ENCODE results near the gene RAB3IP.
"Not testable (repeated sequence)": the region's sequence is repeated elsewhere in the genome, so short reads cannot be mapped to it uniquely, and the experiment has no call there.

Gene RAB3IP

GRCh38 chr12:69756088-69756755, 17.6 kb downstream of the RAB3IP start:
- DNase-seq, result no peak

DNA sequence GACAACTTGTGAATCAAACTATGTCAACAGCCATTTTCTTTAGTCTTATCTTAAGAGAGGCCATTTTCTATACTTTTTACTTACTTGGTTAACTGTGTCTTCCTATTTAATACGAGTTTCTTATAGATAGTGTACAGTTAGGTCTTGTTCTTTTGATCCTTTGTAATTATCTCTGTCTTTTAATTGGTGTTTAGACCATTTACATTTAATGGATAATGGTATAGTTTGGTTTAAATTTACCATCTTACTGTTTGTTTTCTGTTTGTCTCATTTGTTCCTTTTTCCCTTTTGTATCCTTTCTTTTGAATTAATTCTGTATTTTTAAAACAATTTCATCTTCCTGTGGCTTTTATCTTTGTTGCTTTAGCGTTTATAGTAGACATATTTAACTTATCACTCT, 19.4 kb downstream of the RAB3IP start:
- DNase-seq, result no peak

- DNase-seq, result not testable (repeated sequence)
Measured at GRCh38 chr12:69759581-69759980, 20.9 kb downstream of the RAB3IP start.

DNA sequence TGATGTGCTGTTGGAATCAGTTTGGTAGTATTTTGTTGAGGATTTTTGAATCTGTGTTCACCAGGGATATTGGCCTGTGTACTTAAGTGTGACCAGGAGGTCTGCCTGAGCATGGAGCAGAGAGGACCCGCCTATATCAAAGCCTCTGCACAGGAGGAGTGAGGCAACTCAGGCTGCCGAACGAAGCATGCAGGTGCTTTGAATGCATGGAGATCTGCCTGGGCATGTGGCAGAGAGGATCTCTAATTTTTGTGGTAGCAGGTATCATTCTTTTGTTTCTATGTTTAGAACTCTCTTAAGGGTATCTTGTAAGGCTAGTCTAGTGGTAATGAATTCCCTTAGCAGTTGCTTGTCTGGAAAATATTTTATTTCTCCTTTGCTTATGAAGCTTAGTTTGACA, 26.9 kb downstream of the RAB3IP start:
- no peak for DNase-seq

DNA sequence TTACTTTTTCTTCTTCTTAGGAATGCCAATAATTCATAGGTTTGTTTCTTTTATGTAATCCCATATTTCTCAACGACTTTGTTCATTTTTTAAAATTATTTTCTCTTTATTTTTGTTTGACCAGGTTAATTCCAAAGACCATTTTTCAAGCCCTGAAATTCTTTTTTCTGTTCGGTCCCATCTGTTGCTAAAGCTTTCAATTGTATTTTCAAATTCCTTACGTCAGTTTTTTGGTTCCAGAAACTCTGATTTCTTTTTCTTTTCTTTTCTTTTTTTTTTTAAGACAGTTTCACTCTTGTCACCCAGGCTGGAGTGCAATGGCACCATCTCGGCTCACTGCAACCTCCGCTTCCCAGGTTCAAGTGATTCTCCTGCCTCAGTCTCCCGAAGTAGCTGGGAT, 27.6 kb downstream of the RAB3IP start:
- DNase-seq, result no peak

DNA sequence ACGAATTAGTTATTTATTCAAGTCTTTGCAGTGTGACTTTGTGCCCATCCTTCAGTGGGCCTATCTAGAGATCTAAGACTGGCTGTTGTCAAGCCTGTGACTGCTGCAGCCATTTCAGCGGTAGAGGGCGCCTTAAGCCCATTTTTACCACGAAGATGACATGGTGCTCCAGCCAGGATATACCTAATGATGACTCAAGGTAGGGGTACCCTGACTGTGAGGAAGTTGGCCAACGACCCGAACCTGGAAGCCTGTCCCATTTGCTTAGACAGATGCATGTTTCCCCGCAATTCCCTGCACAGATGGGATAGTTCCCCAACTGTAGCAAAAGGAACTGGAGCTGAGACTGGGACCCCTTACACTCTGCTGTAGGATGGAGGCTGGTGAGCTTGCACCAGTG, 41.3 kb downstream of the RAB3IP start:
- DNase-seq, result no peak

- DNase-seq, result no peak
Measured at GRCh38 chr12:69783365-69783764, 44.7 kb downstream of the RAB3IP start.

- DNase-seq, result no peak
Measured at GRCh38 chr12:69789351-69789750, 50.7 kb downstream of the RAB3IP start.

GRCh38 chr12:69792533-69792932, 53.9 kb downstream of the RAB3IP start:
- no peak for DNase-seq

- not testable (repeated sequence) for DNase-seq
Measured at GRCh38 chr12:69807101-69807897, 68.6 kb downstream of the RAB3IP start.

GRCh38 chr12:69810870-69811498, 72.3 kb downstream of the RAB3IP start:
- DNase-seq, result no peak

DNA sequence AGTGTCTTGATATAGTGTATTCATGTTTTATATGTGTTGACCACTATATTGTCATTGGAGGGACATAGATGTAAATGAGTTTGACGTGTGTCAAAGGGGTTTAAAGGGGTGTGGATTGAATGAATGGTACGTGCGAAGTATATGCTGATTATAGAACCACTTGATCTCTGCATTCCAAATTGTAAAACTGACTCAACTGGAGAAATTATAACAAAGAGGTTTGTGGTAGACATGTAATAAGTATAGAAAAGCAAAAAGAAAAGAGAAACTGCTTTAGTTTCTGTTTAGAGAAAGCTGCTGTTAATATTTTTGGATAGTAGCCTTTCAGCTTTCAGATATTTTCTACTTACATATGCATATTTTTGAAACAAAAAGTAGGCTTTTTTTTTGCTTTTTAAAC, 77.4 kb downstream of the RAB3IP start:
- DNase-seq, result no peak

DNA sequence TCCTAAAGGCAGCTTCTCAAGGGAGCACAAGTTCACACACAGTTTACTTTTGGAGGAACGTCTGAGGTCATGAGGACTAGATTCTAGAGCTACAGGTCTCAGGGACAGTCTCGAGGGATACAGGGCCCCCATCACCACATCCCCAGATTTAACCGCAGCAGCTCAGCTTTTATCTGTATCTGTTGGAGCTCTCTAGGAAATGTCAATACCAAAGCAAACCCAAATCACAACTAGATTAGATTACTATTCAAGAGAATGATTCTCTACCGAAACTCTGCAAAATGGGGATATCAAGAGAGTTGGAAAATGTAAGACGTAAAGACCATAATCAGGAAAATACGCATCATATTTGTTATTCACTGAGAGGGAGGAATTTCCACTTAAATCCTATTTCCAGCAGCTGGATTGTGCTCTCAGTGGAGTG, 82.4 kb downstream of the RAB3IP start:
- DNase-seq, result no peak

- DNase-seq, result no peak
Measured at GRCh38 chr12:69821456-69822159, 82.9 kb downstream of the RAB3IP start.

- DNase-seq, result no peak
Measured at GRCh38 chr12:69822201-69822860, 83.7 kb downstream of the RAB3IP start.

DNA sequence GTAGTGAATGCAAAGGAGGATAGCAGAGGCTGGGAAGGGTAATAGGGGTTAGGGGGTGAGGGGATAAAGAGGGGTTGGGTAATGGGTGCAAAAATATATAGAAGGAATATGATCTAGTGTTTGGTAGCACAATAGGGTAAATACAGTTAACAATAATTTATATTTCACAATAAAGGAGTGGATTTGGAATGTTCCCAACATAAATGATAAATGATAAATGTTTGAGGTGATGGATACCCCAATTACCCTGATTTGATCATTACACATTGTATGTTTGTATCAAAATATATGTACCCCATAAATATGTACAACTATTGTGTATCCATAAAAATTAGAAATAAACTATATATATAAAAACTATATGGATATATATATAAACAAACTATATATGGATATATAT, 85.4 kb downstream of the RAB3IP start:
- no peak for DNase-seq

- DNase-seq, result no peak
Measured at GRCh38 chr12:69824966-69825560, 86.4 kb downstream of the RAB3IP start, which contains the start of gene MYRFL. MYRFL (plus strand) TSS chr12:69825227; CDS start chr12:69825518, 291 bp downstream.

DNA sequence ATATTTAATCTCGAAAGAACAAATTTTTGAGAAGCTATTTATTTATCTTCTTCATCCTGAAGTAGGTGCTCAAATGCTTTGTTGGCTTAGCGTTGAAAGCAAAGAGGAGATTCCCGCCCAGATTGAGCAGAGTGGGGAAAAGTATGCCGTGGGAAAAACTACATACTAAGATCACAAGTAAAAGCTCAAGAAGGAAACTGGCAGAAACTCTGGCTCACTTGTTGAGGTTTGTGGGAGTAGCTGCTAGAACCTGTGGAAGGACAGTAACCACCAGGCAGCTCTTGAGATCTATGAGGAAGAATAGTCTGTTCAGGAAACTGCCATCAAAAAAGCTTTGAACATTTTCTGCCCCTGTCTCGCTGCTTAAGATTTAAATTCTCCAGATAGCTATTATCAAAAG, 90.2 kb downstream of the RAB3IP start:
- no peak for DNase-seq

GRCh38 chr12:69833696-69834095, 95.0 kb downstream of the RAB3IP start:
- no peak for DNase-seq

DNA sequence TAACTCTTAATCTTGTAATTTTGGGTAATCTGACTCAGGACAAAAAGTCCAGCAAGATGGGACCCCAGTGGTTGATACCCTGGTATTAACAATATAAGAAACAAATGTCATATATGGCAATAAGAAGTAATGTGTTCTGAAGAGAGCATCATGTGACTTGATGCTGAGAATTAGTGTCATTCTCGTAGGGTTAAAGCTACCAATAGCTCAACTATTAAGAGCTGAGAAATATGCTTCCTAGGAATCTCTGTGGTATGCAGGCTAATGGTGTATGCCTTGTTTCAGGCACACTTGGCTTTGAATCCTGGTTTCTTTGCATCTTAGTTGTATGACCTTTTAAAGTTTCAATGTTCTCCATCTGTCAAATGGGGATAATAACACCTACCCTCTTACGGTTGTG, 95.5 kb downstream of the RAB3IP start:
- DNase-seq, result no peak

DNA sequence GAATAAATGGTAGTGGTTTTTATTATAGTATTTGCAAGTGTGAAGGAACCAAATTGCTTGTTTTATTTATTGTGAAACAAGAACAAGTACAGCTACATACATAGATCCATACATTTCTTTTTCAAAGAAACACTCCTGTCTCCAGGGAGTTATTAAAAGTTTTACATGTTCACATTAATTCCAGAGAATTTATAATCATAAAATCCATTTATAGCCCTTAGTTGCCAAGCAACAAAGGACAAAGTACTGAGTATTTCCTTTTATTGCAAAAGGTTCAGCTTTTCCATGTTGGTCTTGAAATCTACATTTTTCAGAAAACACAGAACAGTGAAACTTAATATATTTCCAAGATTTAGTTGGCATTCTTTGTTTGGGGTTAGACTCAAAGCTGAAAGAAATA, 95.9 kb downstream of the RAB3IP start:
- DNase-seq, result no peak

DNA sequence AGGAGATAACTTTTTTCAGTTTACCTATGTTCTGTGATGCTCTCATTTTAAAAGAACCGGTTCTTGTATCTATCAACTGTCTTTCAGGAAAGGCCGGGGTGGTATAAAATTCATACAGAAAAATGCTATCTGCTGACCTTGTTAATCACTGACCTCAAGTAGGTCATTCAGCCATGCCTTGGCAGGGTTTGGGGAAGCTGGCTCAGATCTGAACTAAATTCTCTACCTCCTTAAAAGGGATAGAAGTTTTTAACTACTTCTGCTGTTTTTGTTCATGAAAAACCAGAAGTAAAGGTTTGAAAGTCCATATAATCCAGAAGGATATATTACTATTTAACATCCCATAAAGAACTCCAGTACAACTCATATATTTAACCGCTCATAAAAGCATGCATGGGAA, 96.4 kb downstream of the RAB3IP start:
- DNase-seq, result peak in 1 of 2 donors; percentile 13
